Activated naive CD8-positive, alpha-beta T cell treated with anti-CD3 and anti-CD28 coated beads, Interleukin-2, amount 50 U/mL, for 24 hours (primary cell): ENCODE results near the gene MYL12B.

ENCODE experiments used
- ATAC-seq: fragments of 150-1000 bp; cut with Tn5 transposase; one replicate; pipeline ENCODE4 v1.10.0; 2021
- DNase-seq: peaks from one replicate; pipeline ENCODE4 v3.0.0; 2021
- H3K27ac Mint-ChIP-seq: one replicate; pipeline ENCODE4 v1.8.0; 2021; ENCODE audit warnings: mild to moderate bottlenecking, mixed read lengths
- H3K27me3 Mint-ChIP-seq: one replicate; pipeline ENCODE4 v1.8.0; 2021; ENCODE audit warnings: mixed read lengths
- H3K36me3 Mint-ChIP-seq: one replicate; pipeline ENCODE4 v1.8.0; 2021; ENCODE audit warnings: low read depth, mixed read lengths
- H3K4me1 Mint-ChIP-seq: one replicate; pipeline ENCODE4 v1.8.0; 2021; ENCODE audit warnings: mixed read lengths
- H3K4me3 Mint-ChIP-seq: one replicate; pipeline ENCODE4 v1.8.0; 2021; ENCODE audit warnings: mild to moderate bottlenecking, moderate library complexity, mixed read lengths
- H3K9me3 Mint-ChIP-seq: one replicate; pipeline ENCODE4 v1.8.0; 2021; ENCODE audit warnings: mixed read lengths

The MYL12B gene

DNA sequence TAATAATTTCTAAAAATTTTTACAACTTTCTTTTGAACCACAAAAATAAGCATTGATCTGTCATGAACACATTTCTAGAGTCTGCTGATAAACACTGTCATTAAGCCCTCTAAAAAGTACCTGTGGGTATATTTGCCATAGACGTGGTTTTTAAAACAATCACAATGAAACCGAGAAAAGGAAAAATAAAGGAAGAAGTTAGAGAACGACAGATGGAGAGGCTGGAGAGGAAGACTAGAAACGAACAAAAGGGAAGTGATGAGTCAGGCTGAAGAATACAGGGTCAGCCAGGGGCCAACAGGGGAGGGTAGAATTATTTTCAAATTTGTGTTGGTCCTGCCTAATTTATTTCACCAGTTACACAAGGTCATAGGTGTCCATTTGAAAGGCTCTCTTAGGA, 62.0 kb downstream of the MYL12B start:
- DNase-seq (no peak), ATAC-seq (peak; percentile 36)
- peaks cover 2% of the 10 kb centered on the region for H3K27me3 Mint-ChIP-seq
- no peaks in the 10 kb centered on the region for H3K36me3 Mint-ChIP-seq
- H3K27ac Mint-ChIP-seq = no peak overlapping the region
- peaks cover 21% of the 10 kb centered on the region for H3K4me1 Mint-ChIP-seq
- H3K4me3 Mint-ChIP-seq = no peak overlapping the region
- H3K9me3 Mint-ChIP-seq = no peaks in the 10 kb centered on the region
